ENCODE measurements around the gene METTL16.

METTL16 gene

GRCh38 chr17:2395258-2396181 is 116.2 kb downstream of the METTL16 start:
- DNase-seq (ENCODE audit: low read depth): no peak

- no peak for DNase-seq (ENCODE audit: low read depth)
These were observed 116.9 kb downstream of the METTL16 start for GRCh38 chr17:2394775-2395201.

- DNase-seq (ENCODE audit: low read depth): no peak
These were observed 117.5 kb downstream of the METTL16 start for GRCh38 chr17:2393954-2394749.

DNA sequence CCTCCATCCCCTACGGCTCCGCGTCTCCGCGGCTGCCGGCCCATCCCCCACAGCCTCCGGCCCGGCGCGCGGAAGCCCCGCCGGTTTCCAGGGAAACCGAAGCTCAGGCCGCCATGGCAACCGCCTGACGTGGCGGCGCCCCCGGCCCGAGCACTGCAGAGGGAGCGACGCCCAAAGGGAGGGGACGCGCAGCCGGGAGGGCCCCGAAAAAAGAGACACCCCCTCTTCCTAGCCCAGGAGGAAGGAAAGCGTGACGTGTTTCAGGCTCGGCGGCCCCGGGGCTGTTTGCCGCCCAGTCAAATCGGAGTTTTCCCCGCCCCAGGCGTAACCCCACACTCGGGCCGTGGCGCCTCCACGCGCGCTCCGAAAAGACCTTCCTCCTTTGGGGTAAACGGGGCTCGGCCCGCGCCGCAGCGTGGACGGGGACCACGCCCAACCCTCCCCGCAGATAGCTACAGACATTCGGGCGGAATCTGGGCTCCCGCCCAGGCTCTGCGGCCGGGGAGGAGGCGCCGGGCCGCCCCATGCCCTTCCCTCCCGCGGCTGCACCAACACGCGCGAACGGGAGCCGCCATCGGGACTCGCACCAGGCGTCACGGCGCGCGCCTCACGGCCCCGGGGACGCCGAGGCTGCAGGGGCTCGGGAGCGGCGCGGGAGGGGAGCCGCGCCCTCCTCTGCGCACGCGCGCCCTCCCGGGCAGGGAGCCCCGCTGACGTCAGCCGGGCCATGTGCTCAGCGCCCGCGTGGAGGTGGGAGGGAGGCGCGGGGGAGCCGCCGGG is 118.3 kb downstream of the METTL16 start:
- peak; percentile 72 for DNase-seq (ENCODE audit: low read depth)

DNA sequence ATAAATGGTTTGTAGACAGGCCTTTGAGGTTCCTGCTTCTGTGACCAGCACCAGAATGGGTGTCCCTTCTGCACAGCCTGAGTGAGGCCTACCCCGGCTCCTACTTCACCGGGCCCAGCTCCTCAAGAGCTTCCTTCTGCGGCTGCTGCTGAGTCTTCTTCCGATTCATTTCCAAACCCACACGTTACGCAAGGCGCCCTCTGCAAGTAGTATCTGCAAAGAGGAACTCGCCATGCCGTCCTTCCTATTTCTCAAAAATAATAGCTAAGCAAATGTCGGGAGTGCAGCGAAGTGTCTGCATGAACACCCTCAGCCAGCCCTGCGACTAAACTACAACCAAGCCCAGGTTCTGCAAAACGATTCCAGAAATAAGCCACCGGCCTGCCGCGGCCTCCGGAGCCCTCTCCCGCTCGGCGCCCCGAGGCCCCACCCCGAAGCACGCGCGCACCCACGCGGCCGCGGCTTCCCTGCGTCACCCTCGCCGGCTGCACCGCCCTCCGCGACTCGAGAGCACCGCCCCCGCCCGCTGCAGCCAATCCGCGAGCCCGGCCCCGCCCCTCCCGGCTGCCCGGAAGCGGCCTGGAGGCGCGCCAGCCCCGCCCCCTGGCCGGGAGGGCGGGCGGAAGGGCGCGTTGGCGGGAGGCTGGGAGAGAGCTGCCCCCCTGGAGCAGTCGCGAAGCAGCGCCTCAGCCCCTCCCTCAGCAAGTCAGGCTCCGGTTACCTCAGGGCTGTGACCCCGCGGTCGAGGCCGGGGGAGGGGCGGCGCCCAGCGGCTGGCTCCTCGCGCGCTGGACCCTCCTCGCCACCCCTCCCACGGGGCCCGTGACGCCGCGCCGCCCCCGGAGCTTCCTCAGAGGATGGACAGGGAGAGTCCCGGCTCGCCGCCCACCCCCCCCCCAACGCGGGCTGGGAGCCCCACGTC is 119.2 kb downstream of the METTL16 start:
- DNase-seq (ENCODE audit: low read depth): peak; percentile 93

DNA sequence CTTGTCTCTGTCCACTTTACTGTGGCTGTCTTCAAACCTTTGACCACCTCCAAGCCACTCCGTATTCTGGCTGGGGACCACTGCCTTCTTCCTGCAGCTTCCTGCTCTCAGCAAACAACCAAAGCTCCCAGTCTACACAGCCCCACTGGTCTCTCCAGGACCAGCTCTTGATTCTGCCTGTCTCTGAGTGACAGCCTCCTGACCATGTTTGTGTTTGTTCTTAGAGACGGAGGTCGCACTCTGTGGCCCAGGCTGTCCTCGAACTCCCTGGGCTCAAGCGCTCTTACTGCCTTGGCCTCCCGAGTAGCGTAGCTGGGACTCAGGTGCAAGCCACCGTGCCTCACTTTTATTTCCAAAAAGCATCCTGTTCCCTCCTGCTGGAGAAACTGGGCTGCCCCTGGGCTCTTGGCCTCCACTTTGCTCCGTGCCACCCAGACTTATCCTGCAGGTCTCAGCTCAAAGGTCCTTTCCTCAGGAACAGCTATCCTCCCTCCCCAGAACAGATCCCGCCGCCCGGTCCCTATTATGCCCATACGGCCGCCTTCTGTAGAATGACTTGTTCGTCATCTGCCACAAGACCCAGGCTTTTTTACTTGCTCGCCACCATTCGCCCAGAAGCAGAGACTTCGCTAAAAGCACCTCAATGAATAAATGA is 120.0 kb downstream of the METTL16 start:
- no peak for DNase-seq (ENCODE audit: low read depth)

DNA sequence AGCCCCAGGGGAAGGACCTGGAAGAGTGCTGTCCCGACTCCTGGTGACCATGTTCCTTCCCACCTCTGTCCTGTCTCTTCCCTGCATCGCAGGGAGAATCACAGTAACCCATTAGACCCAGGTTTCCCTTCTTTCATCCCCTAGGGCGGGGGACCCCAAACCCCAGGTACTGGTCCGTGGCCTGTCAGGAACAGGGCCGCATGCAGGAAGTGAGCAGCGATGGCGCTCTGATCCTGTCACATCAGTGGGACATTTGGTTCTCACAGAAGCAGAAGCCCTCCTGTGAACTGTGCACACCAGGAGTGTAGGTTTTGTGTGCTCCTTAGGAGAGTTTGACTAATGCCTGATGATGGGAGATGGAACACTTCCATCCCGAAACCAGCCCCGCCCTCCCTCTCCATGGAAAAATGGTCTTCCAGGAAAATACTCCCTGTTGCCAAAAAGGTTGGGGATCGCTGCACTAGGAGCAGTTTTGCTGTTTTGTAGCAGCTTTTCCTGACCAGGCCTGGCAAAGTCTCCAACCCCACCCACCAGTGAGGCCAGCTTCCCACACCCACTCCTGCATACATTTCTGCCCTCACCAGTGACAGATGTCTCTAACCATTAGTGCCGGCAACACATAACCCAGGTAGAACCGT is 121.4 kb downstream of the METTL16 start:
- no peak for DNase-seq (ENCODE audit: low read depth)

DNA sequence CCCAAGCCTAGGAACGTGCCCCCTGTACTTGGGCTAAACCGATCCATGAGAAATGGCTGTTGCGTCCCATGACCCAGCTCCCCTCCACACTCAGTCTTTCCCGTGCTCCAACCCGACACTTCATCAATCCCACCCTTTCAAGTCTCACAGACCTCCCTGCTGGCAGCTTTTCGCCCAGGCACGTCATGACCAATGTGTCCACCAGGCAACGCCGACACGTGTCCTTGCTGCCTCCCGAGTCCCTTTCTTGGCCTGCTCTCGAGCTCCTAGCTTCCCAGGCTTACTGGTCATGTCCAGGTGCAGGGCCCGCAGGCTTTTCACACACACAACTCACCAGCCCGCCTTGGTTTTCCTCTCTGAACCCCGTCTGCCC is 123.0 kb downstream of the METTL16 start:
- DNase-seq (ENCODE audit: low read depth): no peak

DNA sequence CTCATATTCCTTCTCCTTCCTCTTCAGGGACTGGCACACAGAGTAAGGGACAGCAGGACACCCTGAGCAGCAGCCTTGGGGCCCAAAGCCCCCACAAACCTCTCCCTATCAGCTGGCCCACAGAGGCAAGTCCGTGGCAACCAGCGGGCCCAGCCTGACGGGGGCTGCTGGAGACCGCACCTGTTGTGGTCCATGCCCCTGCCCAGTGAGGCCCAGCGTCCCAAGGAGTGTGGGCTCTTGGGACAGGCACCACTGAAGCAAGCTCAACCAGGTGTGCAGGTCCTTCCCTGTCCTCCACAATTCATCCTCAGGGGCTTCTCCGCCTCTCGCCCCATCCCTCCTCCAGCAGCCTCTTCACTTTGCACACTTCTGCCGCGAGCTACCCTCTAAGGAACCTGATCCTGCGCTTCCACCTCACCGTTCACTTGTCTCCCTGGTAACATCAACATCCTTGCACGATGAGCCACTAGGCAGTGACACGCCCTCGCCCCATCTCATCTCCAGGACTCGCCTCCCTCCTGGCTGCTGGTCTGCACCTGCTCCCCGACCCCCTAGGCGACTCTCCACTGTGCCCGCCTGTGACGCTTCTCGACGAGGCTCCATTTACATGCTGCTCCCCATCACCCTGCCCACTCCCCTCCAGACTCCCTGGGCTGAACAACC is 123.5 kb downstream of the METTL16 start:
- DNase-seq (ENCODE audit: low read depth): no peak

GRCh38 chr17:2387086-2388019 is 124.3 kb downstream of the METTL16 start:
- DNase-seq (ENCODE audit: low read depth): no peak

DNA sequence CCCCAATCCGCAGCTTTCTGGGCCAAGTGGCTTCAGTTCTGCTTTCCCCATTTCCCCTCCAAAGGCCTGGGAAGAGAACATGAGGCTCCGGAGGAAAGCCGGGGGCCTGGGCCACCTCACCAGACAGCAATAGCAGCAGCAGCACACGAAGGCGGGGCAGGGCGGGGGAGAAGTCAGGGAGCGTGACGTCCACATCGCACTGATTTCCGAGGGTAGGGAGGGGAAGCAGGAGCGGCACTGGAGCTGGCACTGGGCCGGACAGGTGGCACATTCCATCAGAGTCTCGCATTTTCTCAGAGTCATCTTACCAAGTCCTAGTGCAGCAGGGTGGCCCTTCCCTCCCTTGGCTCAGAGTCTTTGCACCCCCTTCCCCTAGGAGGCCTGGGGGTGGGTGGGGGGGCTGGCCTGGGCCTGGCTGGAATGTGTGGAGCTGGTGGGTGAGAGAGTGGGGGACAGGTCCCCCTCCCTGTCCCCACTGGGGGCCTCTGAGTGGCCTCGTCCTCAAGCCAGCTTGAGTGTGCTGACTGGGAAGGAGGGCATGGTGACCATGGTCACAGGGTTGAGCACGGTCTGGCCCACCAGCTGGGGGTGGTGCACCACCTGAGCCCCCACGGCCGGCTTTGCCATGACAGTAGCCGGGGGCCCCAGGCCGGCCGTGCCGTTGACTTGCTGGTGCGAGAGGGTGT is 125.1 kb downstream of the METTL16 start:
- DNase-seq (ENCODE audit: low read depth): no peak

DNA sequence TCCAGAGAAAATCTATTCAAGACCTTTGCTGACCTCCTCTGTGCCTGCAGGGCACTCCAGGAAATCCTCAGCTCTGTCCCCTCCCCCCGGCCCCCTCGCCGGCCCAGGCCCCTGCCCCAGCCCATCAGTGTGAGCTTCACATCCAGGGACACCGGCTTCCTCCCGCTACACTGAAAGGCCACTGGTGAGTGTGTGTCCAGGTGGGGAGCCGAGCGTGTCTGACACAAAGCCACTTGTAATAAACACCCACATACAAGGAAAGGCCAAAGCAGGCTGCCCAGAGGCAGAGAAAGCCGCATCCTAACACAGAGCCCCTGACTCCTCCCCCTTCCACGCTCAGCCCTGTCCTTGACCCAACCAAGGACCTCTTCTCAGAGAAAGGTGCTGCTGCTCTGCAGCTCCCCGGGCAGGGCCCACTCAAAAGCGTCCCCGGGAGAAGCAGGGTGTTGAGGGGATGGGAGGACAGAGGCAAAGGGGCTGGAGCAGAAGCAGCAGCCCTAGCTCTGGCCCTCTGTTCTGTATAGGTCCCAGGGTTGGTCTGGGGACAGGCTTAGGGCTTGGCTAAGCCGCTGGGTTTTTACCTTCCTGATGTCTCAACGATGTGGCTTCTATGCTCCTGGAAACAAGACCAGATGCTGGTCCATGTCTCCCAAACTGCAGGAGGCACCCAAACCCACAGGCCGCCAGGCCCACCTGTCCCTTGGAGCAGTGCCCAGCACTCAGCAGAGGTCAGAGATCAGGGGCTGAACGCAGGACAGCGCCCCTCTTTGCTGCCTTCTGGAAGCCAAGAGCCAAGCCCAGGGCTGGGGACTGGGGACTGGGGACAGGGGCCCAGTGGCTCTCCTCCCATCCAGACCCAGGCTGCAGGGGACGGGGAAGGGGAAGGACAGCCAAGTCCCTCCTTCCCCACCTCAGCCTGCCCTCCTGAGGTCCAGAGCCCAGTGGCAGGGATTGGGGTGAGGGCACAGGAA is 126.2 kb downstream of the METTL16 start:
- no peak for DNase-seq (ENCODE audit: low read depth)

GRCh38 chr17:2384439-2385127 is 127.1 kb downstream of the METTL16 start:
- no peak for DNase-seq (ENCODE audit: low read depth)

GRCh38 chr17:2383628-2384167 is 128.0 kb downstream of the METTL16 start:
- no peak for DNase-seq (ENCODE audit: low read depth)

GRCh38 chr17:2380950-2381649 is 130.6 kb downstream of the METTL16 start:
- DNase-seq (ENCODE audit: low read depth): no peak

Data from stimulated activated CD8-positive, alpha-beta memory T cell treated with anti-CD3 and anti-CD28 coated beads, Interleukin-15, amount 100 ng/mL, for 1 hour (primary cell).